ENCODE results near the gene ATP5F1B. TPM values are rescaled to one million over a fixed set of nuclear protein-coding genes. Genes with fewer than 3 reads are reported as not detected.

ATP5F1B gene
- total and polyA plus RNA-seq, 8 donors: 126 to 299 (median 211) TPM

- no peak for FAIRE-seq
- WGBS, 2 donors: 96 to 97% methylated on average over 10 of the region's 10 CpGs
Measured at GRCh38 chr12:56599797-56600196, 46.0 kb downstream of the ATP5F1B start.

GRCh38 chr12:56599041-56599440 is 46.7 kb downstream of the ATP5F1B start:
- Histone ChIP-seq H3K9me3 (no peaks in the 10 kb centered on the region), H3K4me3 (no peak overlapping the region), H3K36me3 (peaks cover 16 to 62% (median 53%) of the 10 kb centered on the region in 3 donors), H3K4me1 (no peaks in the 10 kb centered on the region), H3K27me3 (no peaks in the 10 kb centered on the region), H3K27ac (no peak overlapping the region)
- DNase-seq (no peak), FAIRE-seq (no peak), ATAC-seq (no peak)
- TF ChIP-seq, protein P1, sequence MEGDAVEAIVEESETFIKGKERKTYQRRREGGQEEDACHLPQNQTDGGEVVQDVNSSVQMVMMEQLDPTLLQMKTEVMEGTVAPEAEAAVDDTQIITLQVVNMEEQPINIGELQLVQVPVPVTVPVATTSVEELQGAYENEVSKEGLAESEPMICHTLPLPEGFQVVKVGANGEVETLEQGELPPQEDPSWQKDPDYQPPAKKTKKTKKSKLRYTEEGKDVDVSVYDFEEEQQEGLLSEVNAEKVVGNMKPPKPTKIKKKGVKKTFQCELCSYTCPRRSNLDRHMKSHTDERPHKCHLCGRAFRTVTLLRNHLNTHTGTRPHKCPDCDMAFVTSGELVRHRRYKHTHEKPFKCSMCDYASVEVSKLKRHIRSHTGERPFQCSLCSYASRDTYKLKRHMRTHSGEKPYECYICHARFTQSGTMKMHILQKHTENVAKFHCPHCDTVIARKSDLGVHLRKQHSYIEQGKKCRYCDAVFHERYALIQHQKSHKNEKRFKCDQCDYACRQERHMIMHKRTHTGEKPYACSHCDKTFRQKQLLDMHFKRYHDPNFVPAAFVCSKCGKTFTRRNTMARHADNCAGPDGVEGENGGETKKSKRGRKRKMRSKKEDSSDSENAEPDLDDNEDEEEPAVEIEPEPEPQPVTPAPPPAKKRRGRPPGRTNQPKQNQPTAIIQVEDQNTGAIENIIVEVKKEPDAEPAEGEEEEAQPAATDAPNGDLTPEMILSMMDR (IDR thresholded peaks at IDR 0.05): no peak
- WGBS, 2 donors: 96% methylated on average over 15 of the region's 15 CpGs
- intact Hi-C loops (cut with DNase I): no loop called here

More at GRCh38 chr12:56599797-56600196, 46.0 kb downstream of the ATP5F1B start:
- no peak overlapping the region for H3K27ac ChIP-seq
- TF ChIP-seq, protein P1 (IDR thresholded peaks at IDR 0.05): no peak
- no peak overlapping the region for H3K4me3 ChIP-seq
- H3K27me3 ChIP-seq: no peaks in the 10 kb centered on the region
- no peaks in the 10 kb centered on the region for H3K9me3 ChIP-seq
- DNase-seq (no peak), ATAC-seq (no peak)
- H3K36me3 ChIP-seq: peaks cover 21 to 70% (median 56%) of the 10 kb centered on the region in 3 donors
- H3K4me1 ChIP-seq: no peaks in the 10 kb centered on the region
- intact Hi-C loops (cut with DNase I): no loop called here

DNA sequence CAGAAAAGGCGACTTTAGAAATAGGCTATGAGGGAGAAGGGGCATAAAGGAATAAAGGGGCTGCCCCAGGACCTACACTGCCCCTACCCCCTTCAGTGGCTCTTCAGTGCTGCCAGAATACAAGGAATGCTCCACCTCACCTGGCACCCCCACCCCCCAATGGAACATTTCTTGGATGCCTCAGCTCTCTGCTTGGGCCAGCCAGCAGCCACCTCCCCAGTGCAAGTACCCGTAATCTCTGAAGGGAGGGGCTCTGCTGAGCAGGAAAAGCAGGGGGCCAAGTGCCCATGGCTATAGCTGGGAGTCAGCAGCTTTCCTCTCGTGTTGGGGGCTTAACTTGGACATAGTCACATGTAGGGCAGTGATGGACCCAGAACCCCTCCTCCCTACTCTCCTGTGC is 49.0 kb downstream of the ATP5F1B start:
- H3K27ac ChIP-seq: no peak overlapping the region
- H3K27me3 ChIP-seq: no peaks in the 10 kb centered on the region
- no peaks in the 10 kb centered on the region for H3K9me3 ChIP-seq
- peaks cover 11 to 40% (median 33%) of the 10 kb centered on the region in 3 donors for H3K36me3 ChIP-seq
- ATAC-seq (no peak), FAIRE-seq (no peak), DNase-seq (no peak)
- WGBS, 2 donors: 71 to 75% methylated on average over 3 of the region's 3 CpGs
- no peaks in the 10 kb centered on the region for H3K4me1 ChIP-seq
- intact Hi-C loops (cut with DNase I): loop anchor here in 1 of 3 donors (1.0 kb wide), 1 partner anchor 10 kb away; no protein-coding TSS in a partner anchor
- TF ChIP-seq, protein P1 (IDR thresholded peaks at IDR 0.05): no peak
- H3K4me3 ChIP-seq: no peak overlapping the region

GRCh38 chr12:56593909-56594621 is 51.7 kb downstream of the ATP5F1B start:
- Histone ChIP-seq H3K4me1 (no peaks in the 10 kb centered on the region), H3K27me3 (no peaks in the 10 kb centered on the region), H3K27ac (no peak overlapping the region), H3K36me3 (peaks cover 0 to 12% (median 6%) of the 10 kb centered on the region in 3 donors), H3K4me3 (no peak overlapping the region), H3K9me3 (no peaks in the 10 kb centered on the region)
- DNase-seq (peak in 1 of 6 donors; percentile 49), FAIRE-seq (no peak), ATAC-seq (peak; percentile 53 to 87 (median 80))
- WGBS, 2 donors: 55 to 59% methylated on average over 8 of the region's 8 CpGs
- TF ChIP-seq, protein P1 (IDR thresholded peaks at IDR 0.05): peak; percentile 36 to 70 (median 63)
- intact Hi-C loops (cut with DNase I): no loop called here

DNA sequence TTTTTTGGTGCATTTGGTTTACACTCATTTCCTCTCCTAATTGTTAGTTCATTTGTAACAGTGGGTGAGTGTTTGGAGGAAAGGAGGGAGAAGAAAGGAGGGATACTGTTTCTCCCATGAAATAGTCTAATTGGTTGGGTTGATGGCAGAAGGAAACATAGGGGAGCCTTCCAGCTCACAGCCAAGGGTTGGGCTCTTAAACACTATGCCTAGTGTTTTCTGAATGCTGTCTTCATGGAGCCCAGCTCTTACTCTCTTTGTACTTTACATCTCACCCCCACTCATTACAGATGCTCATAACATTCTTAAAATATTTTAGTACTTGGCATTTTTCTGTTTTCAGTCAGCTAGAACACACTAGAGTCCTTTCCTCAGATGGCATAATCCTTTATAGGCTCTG is 53.8 kb downstream of the ATP5F1B start:
- no peaks in the 10 kb centered on the region for H3K4me1 ChIP-seq
- TF ChIP-seq, protein P1 (IDR thresholded peaks at IDR 0.05): no peak

More for the DNA sequence above, 53.8 kb downstream of the ATP5F1B start:
- DNase-seq (no peak), ATAC-seq (no peak), FAIRE-seq (no peak)
- Histone ChIP-seq H3K4me3 (no peak overlapping the region), H3K36me3 (peaks cover 0 to 16% (median 0%) of the 10 kb centered on the region in 3 donors), H3K27ac (no peak overlapping the region), H3K9me3 (no peaks in the 10 kb centered on the region), H3K27me3 (no peaks in the 10 kb centered on the region)
- intact Hi-C loops (cut with DNase I): no loop called here

Measured in pancreas (tissue), 10 donors.